Left lobe of liver (tissue), 2 donors: ENCODE measurements around the gene LMO7. TPM values are rescaled to one million over a fixed set of nuclear protein-coding genes. Genes with fewer than 3 reads are reported as not detected.
A peak's percentile ranks its signal among the peaks of the same experiment; 100 is the strongest.

Experiments
- ATAC-seq: fragments of 200-7000 bp; cut with Tn5 transposase; one replicate; pipeline ENCODE4 v1.9.1; 2020; ENCODE audit warnings: mild to moderate bottlenecking, moderate library complexity
- DNase-seq: peaks from one replicate; pipeline ENCODE4 v3.0.0-alpha.2; 2020; ENCODE audit warnings: low spot score
- total RNA-seq: library from RNA; stranded (reverse); gene quantifications from one replicate; pipeline ENCODE4 v1.2.1, GENCODE V29; 2021
- donor health status: DM: no; HTN: no; CAD: no; lungs with moderate emphysema.
- donor health status: DM: no; HTN: yes; CAD: no.

Gene LMO7
- 52.0 TPM for total RNA-seq

GRCh38 chr13:75635828-75636435, at the start of gene LMO7:
Gene LMO7, plus strand, starts transcription at chr13:75636330. Its CDS starts 328 bp downstream, at chr13:75636658.
- DNase-seq (peak; percentile 53), ATAC-seq (peak; percentile 81)

DNA sequence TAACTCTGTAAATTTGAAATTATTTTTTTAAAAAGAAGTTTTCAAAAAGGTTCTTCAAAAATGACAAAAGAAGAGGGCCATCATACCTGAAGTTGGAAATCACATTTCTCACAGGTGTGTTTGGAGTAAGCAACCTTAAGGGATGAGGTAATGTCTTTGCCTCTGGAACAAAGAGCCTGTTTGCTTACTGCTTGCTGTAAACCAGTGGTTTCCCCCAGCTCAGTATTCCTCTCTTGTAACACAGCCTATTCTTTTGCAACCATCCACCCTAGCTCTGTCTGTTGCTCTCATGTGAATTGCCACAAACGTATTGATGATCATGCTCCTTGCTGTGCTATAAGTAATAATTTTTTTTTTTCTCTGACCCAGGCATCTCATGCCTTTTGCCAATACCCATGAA, 48.5 kb upstream of the LMO7 start:
- ATAC-seq (peak; percentile 16), DNase-seq (no peak)

- DNase-seq (no peak), ATAC-seq (no peak)
Measured at GRCh38 chr13:75596657-75597182, 39.4 kb upstream of the LMO7 start.

DNA sequence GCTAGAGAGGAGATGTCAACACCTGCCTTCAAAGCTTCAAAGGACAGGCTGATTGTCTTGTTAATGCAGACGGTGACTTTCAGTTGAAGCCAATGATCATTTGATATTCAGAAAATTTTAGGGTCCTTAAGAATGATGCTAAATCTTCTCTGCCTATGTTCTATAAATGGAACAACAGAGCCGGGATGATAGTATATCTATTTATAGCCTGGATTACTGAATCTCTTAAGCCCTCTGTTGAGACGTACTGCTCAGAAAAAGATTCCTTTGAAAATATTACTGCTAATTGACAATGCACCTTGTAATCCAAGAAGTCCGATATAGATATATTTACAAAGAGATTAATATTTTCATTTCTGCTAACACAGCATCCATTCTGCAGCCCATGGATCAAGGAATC, 35.8 kb upstream of the LMO7 start:
- no peak for ATAC-seq
- DNase-seq, result no peak

DNA sequence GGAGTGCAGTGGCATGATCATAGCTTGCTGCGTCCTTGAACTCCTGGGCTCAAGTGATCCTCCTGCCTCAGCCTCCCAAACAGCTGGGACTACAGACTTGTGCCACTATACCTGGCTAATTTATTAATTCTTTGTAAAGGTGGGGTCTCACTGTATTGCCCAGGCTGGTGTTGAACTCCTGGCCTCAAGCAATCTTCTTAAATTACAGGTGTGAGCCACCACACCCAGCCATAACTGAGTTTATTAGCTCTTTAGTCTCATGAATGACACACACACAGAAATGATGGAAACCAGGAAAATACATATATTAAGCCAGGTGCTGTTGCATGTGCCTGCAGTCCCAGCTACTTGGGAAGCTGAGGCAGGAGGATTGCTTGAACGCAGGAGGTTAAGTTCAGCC, 33.1 kb upstream of the LMO7 start:
- DNase-seq, result no peak
- no peak for ATAC-seq

DNA sequence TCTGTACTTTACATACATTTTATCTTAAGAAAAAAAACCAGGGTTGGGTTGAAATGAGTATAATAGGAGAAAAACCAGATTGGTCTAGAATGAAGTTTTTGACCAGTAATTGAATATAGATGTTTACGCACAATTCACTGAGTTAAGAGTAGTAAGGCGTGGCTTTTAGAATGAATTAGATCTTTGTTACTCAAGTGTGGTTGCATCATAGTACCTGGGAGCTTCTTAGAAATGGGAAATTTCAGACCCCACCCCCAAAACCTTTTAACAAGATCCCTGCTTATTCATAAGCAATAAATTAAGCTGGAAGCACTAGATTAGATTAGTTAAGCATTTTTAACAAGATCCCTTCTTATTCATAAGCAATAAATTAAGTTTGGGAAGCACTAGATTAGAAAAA, 28.7 kb upstream of the LMO7 start:
- ATAC-seq (no peak), DNase-seq (no peak)

DNA sequence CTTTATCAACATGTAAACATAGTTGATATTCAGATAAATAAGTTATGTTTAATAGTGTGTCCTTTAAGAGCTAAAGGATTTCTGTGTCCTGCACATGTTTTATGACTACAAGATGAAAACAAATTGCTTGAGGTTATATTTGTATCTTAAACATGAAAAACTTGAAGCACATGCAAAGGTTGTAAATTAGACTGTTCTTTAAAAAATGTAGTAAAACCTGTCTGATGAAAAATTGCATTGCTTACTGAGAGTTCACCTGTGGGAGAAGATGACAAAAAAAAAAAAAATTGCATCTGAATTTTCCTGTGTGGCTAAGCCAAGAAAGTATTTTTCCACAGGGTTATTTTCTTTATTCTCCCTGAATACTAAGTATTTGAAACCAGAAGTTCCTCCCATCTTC, 25.7 kb upstream of the LMO7 start:
- DNase-seq (no peak), ATAC-seq (no peak)

DNA sequence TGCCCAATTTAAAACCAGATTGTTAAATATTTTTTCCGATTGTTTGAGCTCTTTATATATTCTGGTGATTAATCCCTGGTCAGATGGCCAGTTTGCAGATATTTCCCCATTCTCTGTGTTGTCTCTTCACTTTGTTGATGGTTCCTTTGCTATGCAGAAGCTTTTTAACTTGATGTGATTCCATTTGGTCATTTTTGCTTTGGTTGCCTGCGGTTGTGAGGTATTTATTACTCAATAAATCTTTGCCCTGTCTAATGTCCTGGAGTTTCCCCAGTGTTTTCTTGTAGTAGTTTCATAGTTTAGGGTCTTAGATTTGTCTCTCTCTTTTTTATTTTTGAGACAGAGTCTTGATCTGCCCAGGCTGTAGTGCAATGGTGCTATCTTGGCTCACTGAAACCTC, 23.8 kb upstream of the LMO7 start:
- no peak for ATAC-seq
- DNase-seq, result no peak

DNA sequence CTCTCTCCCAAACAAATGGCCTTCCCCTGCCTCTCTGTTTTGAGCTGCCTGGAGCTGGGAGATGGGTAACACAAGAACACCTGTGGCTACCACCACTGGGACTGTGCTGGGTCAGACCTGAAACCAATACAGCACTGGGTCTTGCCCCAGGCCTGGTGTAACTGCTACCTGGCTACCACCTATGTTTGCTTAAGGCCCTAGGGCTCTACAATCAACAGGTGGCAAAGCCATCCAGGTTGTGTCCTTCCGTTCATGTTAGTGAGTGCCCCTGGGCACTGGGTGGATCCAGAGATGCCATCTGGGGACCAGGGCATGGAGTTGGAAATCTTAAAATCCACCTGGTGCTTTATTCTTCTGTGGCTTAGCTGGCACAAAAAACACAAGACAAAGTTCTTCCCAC, 18.9 kb upstream of the LMO7 start:
- DNase-seq (no peak), ATAC-seq (no peak)

DNA sequence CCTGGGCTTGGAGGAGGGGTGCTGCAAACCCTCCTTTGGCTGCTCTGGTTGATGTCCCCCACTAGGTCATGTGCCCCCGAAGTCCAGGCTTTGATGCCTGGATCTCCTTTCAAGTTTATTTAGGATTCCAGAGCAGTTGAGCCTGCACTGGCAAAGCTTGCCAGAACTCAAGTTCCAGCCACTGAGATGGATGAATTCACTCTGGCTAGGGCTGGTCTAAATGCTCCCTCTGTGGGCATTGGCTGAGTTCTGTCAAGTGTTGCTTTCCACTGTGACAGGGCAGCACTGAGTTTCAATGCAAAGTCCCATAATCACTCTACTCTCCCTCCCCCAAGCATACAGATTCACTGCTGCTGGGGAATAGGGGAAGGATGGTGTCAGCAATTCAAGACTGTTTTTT, 17.8 kb upstream of the LMO7 start:
- no peak for DNase-seq
- no peak for ATAC-seq

- ATAC-seq (no peak), DNase-seq (no peak)
Measured at GRCh38 chr13:75620020-75620419, 16.1 kb upstream of the LMO7 start.

- no peak for ATAC-seq
- DNase-seq, result no peak
Measured at GRCh38 chr13:75621147-75621546, 15.0 kb upstream of the LMO7 start.

DNA sequence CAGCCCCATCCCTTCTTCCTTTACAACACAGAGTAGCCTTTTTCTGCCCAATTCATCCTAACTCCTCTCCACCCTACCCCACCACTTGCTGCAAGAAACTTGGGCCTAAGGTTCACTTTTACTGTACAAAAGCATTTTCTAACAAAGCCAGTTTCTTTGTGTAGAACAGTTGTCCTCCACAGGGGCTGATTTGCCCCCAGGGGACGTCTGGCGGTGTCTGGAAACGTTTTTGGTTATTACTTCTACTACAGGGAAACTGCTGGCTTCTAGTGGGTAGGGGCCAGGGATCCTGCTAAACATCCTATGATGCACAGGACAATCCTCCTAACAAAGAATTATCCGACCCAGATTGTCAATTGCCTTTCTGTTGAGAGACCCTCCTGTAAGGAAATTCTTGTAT, 7.3 kb upstream of the LMO7 start:
- no peak for ATAC-seq

DNA sequence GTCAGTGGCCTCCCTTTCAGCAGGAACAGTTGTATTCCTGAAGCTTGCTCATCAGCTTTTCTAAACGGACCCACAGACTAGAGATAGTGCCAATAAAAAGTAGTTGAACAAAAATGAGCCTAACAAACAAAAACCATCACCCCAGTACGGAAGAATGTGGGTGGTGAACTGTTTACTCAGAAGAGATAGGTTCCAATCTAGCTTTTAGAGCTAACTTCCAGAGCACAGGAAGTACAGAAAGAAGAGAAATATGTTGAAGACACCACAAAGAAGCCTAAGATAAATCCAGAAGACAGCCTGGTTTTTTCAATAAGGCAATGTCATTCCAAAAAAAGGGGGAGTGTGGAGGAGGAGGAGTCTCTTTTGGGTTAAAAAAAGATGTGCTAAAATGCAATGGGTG, 2.8 kb upstream of the LMO7 start:
- no peak for ATAC-seq
- no peak for DNase-seq

More for the DNA sequence above, 7.3 kb upstream of the LMO7 start:
- DNase-seq, result no peak

DNA sequence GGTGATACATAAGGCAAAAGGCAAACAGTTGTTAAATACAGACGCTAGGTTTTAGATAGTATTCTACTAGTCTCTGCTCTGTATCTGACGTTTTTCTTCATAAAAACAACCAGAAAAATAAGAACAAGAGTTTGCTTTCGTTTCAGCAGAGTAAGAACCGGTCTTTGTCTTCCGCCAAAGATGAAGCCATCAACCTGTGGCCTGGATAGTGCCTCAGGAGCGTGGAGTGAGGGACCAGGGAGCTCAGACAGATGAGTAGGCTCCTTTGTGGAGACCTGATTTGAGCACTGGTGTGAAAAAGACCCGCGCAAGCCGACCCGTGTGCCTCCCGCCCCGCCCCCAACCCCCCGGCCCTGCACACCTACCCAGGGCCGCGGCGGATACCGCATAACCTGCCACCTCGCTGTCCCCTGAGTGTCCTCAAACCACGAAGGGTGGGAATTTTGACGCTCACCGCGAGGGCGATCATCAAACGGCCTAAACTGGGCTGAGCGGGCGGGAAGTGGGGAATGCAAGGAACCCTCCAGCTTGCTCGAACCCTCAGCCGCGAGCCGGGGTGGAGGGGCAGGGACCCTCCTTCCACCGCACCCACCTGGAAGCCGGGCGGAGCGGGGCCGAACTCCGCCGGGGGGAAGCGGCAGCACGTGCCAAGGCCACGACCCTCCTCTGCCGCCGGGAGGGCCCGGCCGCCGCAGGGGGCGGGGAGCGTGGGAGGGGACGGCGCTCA, 866 bp upstream of the LMO7 start:
- peak; percentile 26 for ATAC-seq
- DNase-seq, result no peak

- ATAC-seq (peak; percentile 48), DNase-seq (no peak)
Measured at GRCh38 chr13:75636436-75637180, 478 bp downstream of the LMO7 start.

DNA sequence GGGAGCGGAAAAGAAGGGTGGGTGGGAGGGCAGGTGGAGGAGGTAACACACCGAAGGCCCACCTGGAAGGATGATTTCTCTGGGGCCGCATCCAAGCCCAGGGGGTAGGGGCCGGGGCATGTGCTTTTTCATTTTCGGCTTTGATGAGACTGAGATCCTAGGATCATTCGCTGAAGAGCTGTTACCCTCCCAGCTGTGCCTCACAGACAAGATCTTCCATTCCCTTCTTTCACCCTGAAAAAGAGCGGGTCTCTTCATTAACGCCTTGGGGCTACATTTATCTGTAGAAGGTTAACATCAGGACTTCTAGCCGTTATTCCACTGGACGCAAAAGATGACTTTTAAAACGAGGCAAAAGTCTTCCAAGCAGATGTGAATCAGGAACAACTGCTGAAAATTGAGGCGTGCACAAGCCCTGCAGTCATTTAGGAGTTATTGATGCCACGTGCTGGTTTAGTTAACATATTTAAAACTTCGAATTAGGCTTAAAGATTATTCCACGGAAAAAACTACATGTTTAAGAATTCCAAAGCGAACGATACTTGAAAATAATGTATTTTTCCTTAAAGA, 1.1 kb downstream of the LMO7 start:
- DNase-seq (no peak), ATAC-seq (no peak)

GRCh38 chr13:75639454-75639853, 3.3 kb downstream of the LMO7 start:
- DNase-seq, result no peak
- ATAC-seq, result no peak

DNA sequence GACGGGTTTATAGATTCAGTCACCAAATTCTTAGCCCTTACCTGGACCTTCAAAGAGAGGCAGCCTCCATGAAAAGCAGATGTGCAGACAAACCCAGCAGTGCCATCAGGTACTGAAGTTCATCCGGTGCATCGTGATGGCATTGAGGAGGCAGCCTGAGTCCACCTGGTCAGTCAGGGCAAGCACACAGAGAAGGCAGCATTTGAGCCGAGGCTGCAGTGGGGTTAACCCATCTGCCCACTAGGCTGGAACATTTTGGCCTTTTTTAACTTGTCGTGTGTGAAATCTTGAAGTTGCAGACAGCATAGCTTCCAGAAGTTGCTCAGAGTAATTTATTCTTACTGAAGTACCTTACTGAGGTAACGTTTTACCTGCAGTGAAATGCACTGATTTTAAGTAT, 4.9 kb downstream of the LMO7 start:
- DNase-seq (no peak), ATAC-seq (no peak)

GRCh38 chr13:75643182-75643581, 7.1 kb downstream of the LMO7 start:
- ATAC-seq, result no peak
- no peak for DNase-seq

DNA sequence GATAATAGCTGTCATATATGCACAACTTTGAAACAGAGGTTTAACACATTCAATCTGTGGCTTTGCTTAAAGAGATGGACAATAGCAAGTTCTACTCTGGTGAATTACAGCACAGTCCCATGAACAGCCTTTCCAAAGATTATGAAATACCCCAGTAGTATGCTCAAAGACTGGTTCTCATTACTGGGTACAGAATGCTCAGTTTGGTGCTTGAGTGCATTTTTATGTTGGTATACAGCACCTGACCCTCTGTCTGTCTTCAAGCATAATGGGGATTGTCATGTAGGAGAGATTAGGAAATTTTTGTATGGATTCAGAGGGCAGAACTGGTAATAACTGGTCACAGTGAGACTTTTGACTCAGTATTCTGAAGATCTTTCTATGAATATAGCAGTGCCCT, 7.6 kb downstream of the LMO7 start:
- no peak for DNase-seq
- no peak for ATAC-seq

- ATAC-seq (no peak), DNase-seq (no peak)
Measured at GRCh38 chr13:75645141-75645540, 9.0 kb downstream of the LMO7 start.
